ENCODE results near the gene CTSZ. TPM values are rescaled to one million over a fixed set of nuclear protein-coding genes. Genes with fewer than 3 reads are reported as not detected.

The CTSZ gene
- total RNA-seq, 2 donors from 2014 or later = 44.5 to 51.6 TPM

DNA sequence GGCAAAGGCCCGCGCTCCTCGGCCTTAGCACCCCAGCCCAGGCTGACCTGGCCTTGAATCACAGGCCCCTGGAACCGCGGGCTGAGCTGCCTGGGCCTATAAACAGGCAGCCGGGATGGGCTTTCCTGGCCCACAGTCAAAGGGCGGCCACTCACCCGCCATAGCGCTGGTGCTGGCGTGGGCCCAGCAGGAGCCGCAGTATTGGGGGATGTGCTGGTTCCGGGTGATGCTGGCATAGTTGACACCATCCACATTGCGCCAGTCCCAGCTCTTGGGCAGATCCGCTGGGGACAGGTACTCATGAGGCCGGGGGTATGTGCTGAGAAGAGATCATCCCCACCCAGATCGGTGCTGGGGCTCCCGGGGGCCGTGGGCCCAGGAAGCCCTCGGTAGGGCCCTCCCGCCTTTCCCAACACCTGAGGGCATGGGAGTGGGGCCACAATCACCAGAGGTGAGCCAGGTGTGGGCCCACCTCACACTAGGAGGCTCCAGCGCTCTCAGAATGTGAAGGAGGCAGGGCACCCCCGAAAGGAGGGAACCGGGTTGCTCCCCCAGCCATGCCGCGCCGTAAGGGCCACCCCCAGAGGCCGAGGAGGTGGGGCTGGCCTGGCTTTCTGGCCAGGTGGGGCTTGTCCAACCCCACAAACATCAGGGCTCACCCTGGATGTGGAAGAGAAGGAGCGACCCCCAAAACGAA lies 739 bp downstream of the CTSZ start:
- Mint-ChIP-seq H3K27ac (peak overlapping the region; percentile 75), H3K4me3 (peak overlapping the region; percentile 87 to 91), H3K4me1 (ENCODE audit: low read depth) (peaks cover 36% of the 10 kb centered on the region), H3K27me3 (ENCODE audit: low read depth) (no peaks in the 10 kb centered on the region), H3K36me3 (ENCODE audit: insufficient read depth in 2 of 2) (peaks cover 0 to 2% of the 10 kb centered on the region in 2 donors), H3K9me3 (no peaks in the 10 kb centered on the region)
- ATAC-seq (replicated peaks in 1 of 2) (peak; percentile 6 to 10), DNase-seq (no peak)

GRCh38 chr20:59005523-59006166 lies 1.4 kb downstream of the CTSZ start:
- Mint-ChIP-seq H3K27me3 (ENCODE audit: low read depth) (no peaks in the 10 kb centered on the region), H3K4me3 (peak overlapping the region; percentile 87 to 91), H3K9me3 (no peaks in the 10 kb centered on the region), H3K27ac (peak overlapping the region; percentile 75), H3K4me1 (ENCODE audit: low read depth) (peaks cover 33% of the 10 kb centered on the region), H3K36me3 (ENCODE audit: insufficient read depth in 2 of 2) (peaks cover 0 to 2% of the 10 kb centered on the region in 2 donors)
- DNase-seq = no peak
- ATAC-seq (replicated peaks in 1 of 2) = peak in 1 of 2 donors; percentile 2

GRCh38 chr20:59004763-59005522 lies 2.1 kb downstream of the CTSZ start:
- H3K9me3 Mint-ChIP-seq = no peaks in the 10 kb centered on the region
- ATAC-seq (replicated peaks in 1 of 2) (peak; percentile 30 to 37), DNase-seq (peak; percentile 38 to 41)
- no peaks in the 10 kb centered on the region for H3K27me3 Mint-ChIP-seq (ENCODE audit: low read depth)
- H3K4me1 Mint-ChIP-seq (ENCODE audit: low read depth) = peaks cover 33% of the 10 kb centered on the region
- H3K36me3 Mint-ChIP-seq (ENCODE audit: insufficient read depth in 2 of 2) = peaks cover 0 to 2% of the 10 kb centered on the region in 2 donors
- H3K4me3 Mint-ChIP-seq = peak overlapping the region; percentile 87 to 91
- H3K27ac Mint-ChIP-seq = peak overlapping the region; percentile 67

DNA sequence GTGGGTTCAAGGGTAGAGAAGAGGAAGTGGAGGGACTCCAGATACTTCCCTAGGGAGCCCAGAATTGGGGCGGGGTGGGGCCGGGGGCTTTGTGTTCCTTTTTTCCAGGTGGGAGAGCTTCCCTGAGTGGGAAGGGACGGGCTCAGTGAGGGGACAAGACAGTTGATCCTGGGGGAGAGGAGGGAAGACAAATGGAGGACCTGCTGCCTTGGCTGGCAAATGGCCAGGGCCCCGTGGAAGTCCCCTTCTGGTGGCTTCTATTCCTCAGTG lies 2.6 kb downstream of the CTSZ start:
- Mint-ChIP-seq H3K4me1 (ENCODE audit: low read depth) (peaks cover 33% of the 10 kb centered on the region), H3K27ac (peak overlapping the region; percentile 67), H3K9me3 (no peaks in the 10 kb centered on the region), H3K4me3 (peak overlapping the region; percentile 87 to 91), H3K27me3 (ENCODE audit: low read depth) (no peaks in the 10 kb centered on the region), H3K36me3 (ENCODE audit: insufficient read depth in 2 of 2) (peaks cover 0 to 2% of the 10 kb centered on the region in 2 donors)
- DNase-seq (peak; percentile 55 to 61), ATAC-seq (replicated peaks in 1 of 2) (no peak)

DNA sequence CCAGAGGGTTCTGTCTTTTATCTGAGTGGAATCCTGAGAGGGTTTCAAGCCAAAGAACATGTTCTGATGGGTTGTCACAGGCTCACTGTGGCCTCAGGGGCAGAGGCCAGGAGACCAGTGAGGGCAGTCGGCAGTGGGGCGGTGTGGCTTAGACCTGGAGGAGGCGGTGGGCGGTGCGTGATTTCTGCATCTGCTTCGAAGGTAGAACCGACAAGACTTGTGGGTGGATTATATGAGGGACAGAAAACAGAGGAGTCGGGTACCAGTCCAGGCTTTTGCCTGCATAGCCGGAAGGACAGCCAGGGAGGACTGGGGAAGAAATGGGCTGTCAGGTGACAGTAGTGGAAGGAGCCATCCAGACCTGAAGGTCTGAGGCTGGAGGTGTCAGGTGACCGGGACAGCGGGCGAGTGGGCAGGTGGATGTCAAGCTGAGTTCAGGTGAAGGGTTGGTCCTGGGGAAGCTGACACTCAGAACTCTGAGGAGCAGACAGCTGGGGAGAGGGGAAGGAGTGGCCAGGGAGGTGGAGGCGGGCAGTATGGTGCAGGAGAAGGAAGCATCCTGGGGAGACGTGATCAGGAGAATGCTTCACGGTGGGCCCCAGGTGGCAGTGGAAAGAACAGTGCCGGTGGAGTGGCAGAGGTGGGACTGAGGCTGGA lies 3.1 kb downstream of the CTSZ start:
- Mint-ChIP-seq H3K4me3 (peak overlapping the region; percentile 87 to 91), H3K27me3 (ENCODE audit: low read depth) (no peaks in the 10 kb centered on the region), H3K4me1 (ENCODE audit: low read depth) (peaks cover 33% of the 10 kb centered on the region), H3K9me3 (no peaks in the 10 kb centered on the region), H3K27ac (peak overlapping the region; percentile 29), H3K36me3 (ENCODE audit: insufficient read depth in 2 of 2) (peaks cover 0 to 2% of the 10 kb centered on the region in 2 donors)
- DNase-seq (no peak), ATAC-seq (replicated peaks in 1 of 2) (no peak)

GRCh38 chr20:59002874-59003399 lies 4.1 kb downstream of the CTSZ start:
- no peaks in the 10 kb centered on the region for H3K9me3 Mint-ChIP-seq
- ATAC-seq (replicated peaks in 1 of 2) (no peak), DNase-seq (no peak)
- no peak overlapping the region for H3K4me3 Mint-ChIP-seq
- peaks cover 32% of the 10 kb centered on the region for H3K4me1 Mint-ChIP-seq (ENCODE audit: low read depth)
- H3K27me3 Mint-ChIP-seq (ENCODE audit: low read depth) = no peaks in the 10 kb centered on the region
- H3K36me3 Mint-ChIP-seq (ENCODE audit: insufficient read depth in 2 of 2) = peaks cover 0 to 2% of the 10 kb centered on the region in 2 donors
- H3K27ac Mint-ChIP-seq = no peak overlapping the region

DNA sequence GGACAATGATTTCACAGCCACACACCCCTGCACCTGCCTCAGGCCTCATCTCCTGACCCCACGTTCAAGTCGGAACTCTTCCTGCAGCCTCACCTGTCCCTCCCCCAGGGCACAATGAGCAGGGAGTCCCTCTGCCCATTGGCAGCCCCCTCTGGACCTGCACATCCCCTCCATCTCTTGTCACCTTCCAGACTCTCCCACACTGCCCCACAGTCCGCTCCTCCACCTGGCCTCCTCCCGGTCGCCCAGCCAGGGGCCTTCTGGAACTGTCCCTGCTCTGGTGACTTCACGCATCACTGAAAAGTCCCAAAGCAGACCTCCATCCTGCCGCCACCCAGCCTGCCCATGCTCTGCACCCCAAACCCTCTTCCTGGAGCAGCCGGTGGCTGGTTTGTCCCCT lies 4.7 kb downstream of the CTSZ start:
- ATAC-seq (replicated peaks in 1 of 2) = no peak

DNA sequence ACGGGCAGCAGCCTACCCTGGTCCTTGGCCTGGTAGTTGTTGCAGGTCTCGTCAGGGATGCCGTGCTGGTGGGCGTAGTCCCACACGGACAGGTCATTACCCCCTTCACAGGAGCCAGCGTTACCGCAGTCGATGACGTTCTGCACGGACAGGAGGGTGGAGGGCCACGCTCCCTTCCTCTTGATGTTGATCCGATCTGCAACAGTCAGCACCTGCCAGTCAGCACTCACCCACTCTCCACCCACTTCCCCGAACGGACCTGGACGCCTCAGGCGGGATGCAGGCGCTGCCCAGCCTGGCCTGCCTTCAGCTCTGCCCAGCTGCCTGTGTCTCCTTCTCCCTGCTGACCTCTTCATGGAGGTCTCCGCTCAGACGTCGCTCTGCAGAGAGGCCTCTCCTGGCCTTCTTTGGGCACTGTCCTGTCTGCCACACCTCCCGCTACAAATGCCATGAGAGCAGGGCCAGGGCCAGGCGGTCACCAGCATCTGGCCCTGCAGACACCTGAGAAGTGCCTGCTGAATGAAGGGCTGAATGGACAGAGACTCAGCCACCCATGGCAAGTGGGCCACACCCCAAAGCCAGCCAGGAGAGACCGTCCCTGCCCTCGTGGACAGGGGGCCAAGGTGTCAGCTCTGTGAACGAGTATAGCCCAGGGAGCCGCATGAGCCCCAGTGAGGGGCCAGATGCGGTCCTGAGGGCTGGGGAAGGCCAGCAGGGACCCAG lies 5.4 kb downstream of the CTSZ start:
- H3K27me3 Mint-ChIP-seq (ENCODE audit: low read depth) = no peaks in the 10 kb centered on the region
- H3K9me3 Mint-ChIP-seq = no peaks in the 10 kb centered on the region
- ATAC-seq (replicated peaks in 1 of 2) (no peak), DNase-seq (no peak)
- peaks cover 26% of the 10 kb centered on the region for H3K4me1 Mint-ChIP-seq (ENCODE audit: low read depth)
- no peak overlapping the region for H3K4me3 Mint-ChIP-seq
- peaks cover 2 to 5% of the 10 kb centered on the region in 2 donors for H3K36me3 Mint-ChIP-seq (ENCODE audit: insufficient read depth in 2 of 2)
- no peak overlapping the region for H3K27ac Mint-ChIP-seq

More for the DNA sequence above, 4.7 kb downstream of the CTSZ start:
- DNase-seq = no peak
- H3K4me1 Mint-ChIP-seq (ENCODE audit: low read depth) = peaks cover 26% of the 10 kb centered on the region
- no peaks in the 10 kb centered on the region for H3K27me3 Mint-ChIP-seq (ENCODE audit: low read depth)
- no peaks in the 10 kb centered on the region for H3K9me3 Mint-ChIP-seq
- H3K36me3 Mint-ChIP-seq (ENCODE audit: insufficient read depth in 2 of 2) = peaks cover 2 to 4% of the 10 kb centered on the region in 2 donors
- no peak overlapping the region for H3K4me3 Mint-ChIP-seq
- peak overlapping the region; percentile 54 for H3K27ac Mint-ChIP-seq

- H3K27ac Mint-ChIP-seq = no peak overlapping the region
- DNase-seq = no peak
- H3K9me3 Mint-ChIP-seq = no peaks in the 10 kb centered on the region
- H3K27me3 Mint-ChIP-seq (ENCODE audit: low read depth) = no peaks in the 10 kb centered on the region
- peaks cover 25% of the 10 kb centered on the region for H3K4me1 Mint-ChIP-seq (ENCODE audit: low read depth)
- ATAC-seq (replicated peaks in 1 of 2) = no peak
- H3K36me3 Mint-ChIP-seq (ENCODE audit: insufficient read depth in 2 of 2) = peaks cover 2 to 5% of the 10 kb centered on the region in 2 donors
- H3K4me3 Mint-ChIP-seq = no peak overlapping the region
Measured at GRCh38 chr20:59001068-59001448, 6.0 kb downstream of the CTSZ start.

DNA sequence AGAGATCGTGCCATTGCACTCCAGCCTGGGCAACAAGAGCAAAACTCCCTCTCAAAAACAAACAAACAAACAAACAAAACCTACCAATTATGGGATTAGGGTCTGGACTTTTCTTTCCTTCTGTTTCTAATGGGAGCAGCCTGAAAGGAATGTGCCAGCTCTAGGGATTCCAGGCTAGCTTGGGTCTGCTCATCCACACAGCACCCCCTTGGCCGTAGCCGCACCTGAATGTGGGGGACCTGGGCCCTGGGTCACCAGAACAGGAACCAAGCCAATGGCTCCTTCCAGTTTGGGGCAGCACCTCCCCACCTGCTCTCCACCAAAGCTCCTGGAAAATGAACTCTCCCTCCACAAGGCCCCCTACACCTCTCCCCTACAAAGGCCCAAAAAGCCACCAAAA lies 6.7 kb downstream of the CTSZ start:
- no peak for DNase-seq
- Mint-ChIP-seq H3K9me3 (no peaks in the 10 kb centered on the region), H3K4me1 (ENCODE audit: low read depth) (peaks cover 18% of the 10 kb centered on the region), H3K27ac (no peak overlapping the region), H3K4me3 (no peak overlapping the region), H3K36me3 (ENCODE audit: insufficient read depth in 2 of 2) (peaks cover 4 to 7% of the 10 kb centered on the region in 2 donors), H3K27me3 (ENCODE audit: low read depth) (no peaks in the 10 kb centered on the region)
- ATAC-seq (replicated peaks in 1 of 2) = no peak

GRCh38 chr20:58998656-58999055 lies 8.4 kb downstream of the CTSZ start:
- H3K36me3 Mint-ChIP-seq (ENCODE audit: insufficient read depth in 2 of 2) = peaks cover 6 to 9% of the 10 kb centered on the region in 2 donors
- no peak overlapping the region for H3K27ac Mint-ChIP-seq
- H3K27me3 Mint-ChIP-seq (ENCODE audit: low read depth) = no peaks in the 10 kb centered on the region
- peaks cover under 1% of the 10 kb centered on the region for H3K4me1 Mint-ChIP-seq (ENCODE audit: low read depth)
- no peak for DNase-seq
- no peak for ATAC-seq (replicated peaks in 1 of 2)
- H3K4me3 Mint-ChIP-seq = no peak overlapping the region
- H3K9me3 Mint-ChIP-seq = no peaks in the 10 kb centered on the region

- no peak for DNase-seq
- peaks cover 6 to 10% of the 10 kb centered on the region in 2 donors for H3K36me3 Mint-ChIP-seq (ENCODE audit: insufficient read depth in 2 of 2)
- no peak overlapping the region for H3K27ac Mint-ChIP-seq
- no peaks in the 10 kb centered on the region for H3K27me3 Mint-ChIP-seq (ENCODE audit: low read depth)
- no peaks in the 10 kb centered on the region for H3K9me3 Mint-ChIP-seq
- no peaks in the 10 kb centered on the region for H3K4me1 Mint-ChIP-seq (ENCODE audit: low read depth)
- ATAC-seq (replicated peaks in 1 of 2) = no peak
- H3K4me3 Mint-ChIP-seq = no peak overlapping the region
Measured at GRCh38 chr20:58997141-58997770, 9.8 kb downstream of the CTSZ start.
